H54 (cell line): ENCODE measurements around the gene SLC10A7.

ENCODE experiments used
- DNase-seq: peaks from one replicate; pipeline ENCODE4 v3.0.0; 2011; ENCODE audit warnings: low spot score, mixed read lengths; ENCODE audit not compliant: insufficient read length
- FAIRE-seq: peaks from 3 replicates; lab custom pipeline; 2011; peaks lifted over from hg19 to GRCh38; lab: Jason Lieb, UNC
- POLR2A ChIP-seq: IDR thresholded peaks from 2 replicates; pipeline ENCODE4 v1.6.1; 2011; ENCODE audit warnings: low read depth, mild to moderate bottlenecking, low read length

SLC10A7 gene

GRCh38 chr4:146315184-146315583 is 206.6 kb downstream of the SLC10A7 start:
- FAIRE-seq (no peak), DNase-seq (no peak)
- TF ChIP-seq POLR2A: no peak

- no peak for TF ChIP-seq POLR2A
- DNase-seq (no peak), FAIRE-seq (no peak)
Observed at GRCh38 chr4:146311238-146311970, 210.3 kb downstream of the SLC10A7 start.

GRCh38 chr4:146310319-146311021 is 211.3 kb downstream of the SLC10A7 start:
- no peak for DNase-seq
- FAIRE-seq: no peak
- TF ChIP-seq POLR2A: no peak

- DNase-seq (no peak), FAIRE-seq (no peak)
- TF ChIP-seq POLR2A: no peak
Observed at GRCh38 chr4:146308951-146309350, 212.8 kb downstream of the SLC10A7 start.

- DNase-seq: no peak
- TF ChIP-seq POLR2A: no peak
- no peak for FAIRE-seq
Observed at GRCh38 chr4:146302822-146303221, 218.9 kb downstream of the SLC10A7 start.

GRCh38 chr4:146299607-146300006 is 222.1 kb downstream of the SLC10A7 start:
- no peak for DNase-seq
- TF ChIP-seq POLR2A: no peak
- FAIRE-seq: no peak

- FAIRE-seq: no peak
- TF ChIP-seq POLR2A: no peak
- DNase-seq: no peak
Observed at GRCh38 chr4:146294776-146295175, 227.0 kb downstream of the SLC10A7 start.

- FAIRE-seq: no peak
Observed at GRCh38 chr4:146292508-146292907, 229.2 kb downstream of the SLC10A7 start.

GRCh38 chr4:146291313-146291712 is 230.4 kb downstream of the SLC10A7 start:
- no peak for FAIRE-seq
- TF ChIP-seq POLR2A: no peak

More at GRCh38 chr4:146292508-146292907, 229.2 kb downstream of the SLC10A7 start:
- no peak for DNase-seq
- no peak for TF ChIP-seq POLR2A

GRCh38 chr4:146288193-146288592 is 233.5 kb downstream of the SLC10A7 start:
- no peak for FAIRE-seq
- no peak for TF ChIP-seq POLR2A
- no peak for DNase-seq

More at GRCh38 chr4:146291313-146291712, 230.4 kb downstream of the SLC10A7 start:
- no peak for DNase-seq

GRCh38 chr4:146285037-146285436 is 236.7 kb downstream of the SLC10A7 start:
- DNase-seq (no peak), FAIRE-seq (no peak)
- TF ChIP-seq POLR2A: no peak

GRCh38 chr4:146283758-146284651 is 237.7 kb downstream of the SLC10A7 start:
- DNase-seq (no peak), FAIRE-seq (no peak)
- no peak for TF ChIP-seq POLR2A

GRCh38 chr4:146282657-146283056 is 239.1 kb downstream of the SLC10A7 start:
- TF ChIP-seq POLR2A: no peak
- no peak for DNase-seq
- no peak for FAIRE-seq

GRCh38 chr4:146278986-146279385 is 242.8 kb downstream of the SLC10A7 start:
- no peak for DNase-seq
- FAIRE-seq: no peak
- no peak for TF ChIP-seq POLR2A
